GM18858 (cell line): ENCODE measurements around the gene DLG2.

Source experiments
- ATAC-seq: cut with Tn5 transposase; IDR thresholded peaks from one replicate; pipeline ENCODE4 v1.9.1; 2021; ENCODE audit not compliant: unreplicated experiment

The DLG2 gene

GRCh38 chr11:85572056-85572455, 55.1 kb downstream of the DLG2 start:
- ATAC-seq = no peak

- ATAC-seq = no peak
Measured at GRCh38 chr11:85569525-85569924, 57.6 kb downstream of the DLG2 start.

- ATAC-seq = no peak
Measured at GRCh38 chr11:85558411-85558810, 68.7 kb downstream of the DLG2 start.

GRCh38 chr11:85551881-85552280, 75.3 kb downstream of the DLG2 start:
- ATAC-seq = no peak

- no peak for ATAC-seq
Measured at GRCh38 chr11:85541683-85542082, 85.5 kb downstream of the DLG2 start.

- no peak for ATAC-seq
Measured at GRCh38 chr11:85540635-85541205, 86.4 kb downstream of the DLG2 start.

GRCh38 chr11:85540181-85540580, 87.0 kb downstream of the DLG2 start:
- ATAC-seq = no peak

GRCh38 chr11:85539740-85540139, 87.4 kb downstream of the DLG2 start:
- ATAC-seq = no peak

GRCh38 chr11:85539029-85539689, 88.0 kb downstream of the DLG2 start:
- no peak for ATAC-seq

GRCh38 chr11:85536438-85536837, 90.7 kb downstream of the DLG2 start:
- ATAC-seq = no peak

GRCh38 chr11:85534806-85535205, 92.3 kb downstream of the DLG2 start:
- no peak for ATAC-seq

- no peak for ATAC-seq
Measured at GRCh38 chr11:85531191-85531897, 95.8 kb downstream of the DLG2 start.

- no peak for ATAC-seq
Measured at GRCh38 chr11:85530634-85531033, 96.5 kb downstream of the DLG2 start.

- no peak for ATAC-seq
Measured at GRCh38 chr11:85526564-85526963, 100.6 kb downstream of the DLG2 start.

- no peak for ATAC-seq
Measured at GRCh38 chr11:85525686-85526085, 101.5 kb downstream of the DLG2 start.

GRCh38 chr11:85517272-85517671, 109.9 kb downstream of the DLG2 start:
- no peak for ATAC-seq

- peak; percentile 47 for ATAC-seq
Measured at GRCh38 chr11:85495918-85496317, 131.2 kb downstream of the DLG2 start.

GRCh38 chr11:85494396-85494795, 132.7 kb downstream of the DLG2 start:
- no peak for ATAC-seq

- no peak for ATAC-seq
Measured at GRCh38 chr11:85485902-85486301, 141.2 kb downstream of the DLG2 start.

GRCh38 chr11:85483861-85484260, 143.3 kb downstream of the DLG2 start:
- ATAC-seq = no peak

- ATAC-seq = no peak
Measured at GRCh38 chr11:85481862-85482261, 145.3 kb downstream of the DLG2 start.
